ENCODE measurements around the gene HLA-C.
A peak's percentile ranks its signal among the peaks of the same experiment; 100 is the strongest.

The HLA-C gene

GRCh38 chr6:31271641-31272357, at the start of gene HLA-C:
HLA-C (minus strand) TSS chr6:31272092; CDS start chr6:31272071, 21 bp downstream.
- ChIA-PET POLR2A (no interaction called here), CTCF (no interaction called here)
- peak; percentile 10 for TF ChIP-seq CTCF (IDR thresholded peaks at IDR 0.05; ENCODE audit: insufficient read depth, low read length, missing control alignments)
- DNase-seq (ENCODE audit: low read depth, low spot score) = peak; percentile 80
- H3K4me3 ChIP-seq (ENCODE audit: low read depth, low read length) = peak within 1 kb of the TSS; percentile 72

DNA sequence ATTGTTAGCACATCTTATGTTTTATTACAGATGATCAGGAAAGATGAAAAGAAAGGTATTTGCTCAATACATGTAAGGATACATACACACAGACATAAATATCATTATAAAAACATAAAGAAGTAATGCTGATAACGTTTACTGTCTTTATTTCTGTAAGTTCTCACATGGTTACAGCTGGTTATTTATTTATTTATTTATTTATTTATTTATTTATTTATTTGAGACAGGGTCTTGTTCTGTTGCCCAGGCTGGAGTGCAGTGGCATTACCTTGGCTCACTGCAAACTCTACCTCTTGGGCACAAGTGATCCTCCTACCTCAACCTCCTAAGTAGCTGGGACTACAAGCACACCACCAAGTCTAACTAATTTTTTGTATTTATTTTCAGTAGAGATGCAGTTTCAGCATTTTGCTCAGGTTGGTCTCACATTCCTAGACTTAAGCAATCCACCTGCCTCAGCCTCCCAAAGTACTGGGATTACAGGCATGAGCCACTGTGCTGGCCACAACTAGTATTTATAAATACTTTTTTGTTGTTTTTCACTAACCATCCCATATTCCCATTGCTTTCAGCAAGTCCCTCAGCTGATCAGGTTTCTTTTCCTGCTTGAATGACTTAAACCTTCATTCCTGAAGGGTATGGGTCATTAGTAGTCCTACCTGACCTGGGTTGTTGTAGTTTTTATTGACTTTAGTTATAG, 49.3 kb upstream of the HLA-C start:
- ChIA-PET POLR2A (no interaction called here), CTCF (no interaction called here)
- no peak for TF ChIP-seq CTCF (IDR thresholded peaks at IDR 0.05; ENCODE audit: insufficient read depth, low read length, missing control alignments)
- no peak for DNase-seq (ENCODE audit: low read depth, low spot score)
- no peak overlapping the region for H3K4me3 ChIP-seq (ENCODE audit: low read depth, low read length)

DNA sequence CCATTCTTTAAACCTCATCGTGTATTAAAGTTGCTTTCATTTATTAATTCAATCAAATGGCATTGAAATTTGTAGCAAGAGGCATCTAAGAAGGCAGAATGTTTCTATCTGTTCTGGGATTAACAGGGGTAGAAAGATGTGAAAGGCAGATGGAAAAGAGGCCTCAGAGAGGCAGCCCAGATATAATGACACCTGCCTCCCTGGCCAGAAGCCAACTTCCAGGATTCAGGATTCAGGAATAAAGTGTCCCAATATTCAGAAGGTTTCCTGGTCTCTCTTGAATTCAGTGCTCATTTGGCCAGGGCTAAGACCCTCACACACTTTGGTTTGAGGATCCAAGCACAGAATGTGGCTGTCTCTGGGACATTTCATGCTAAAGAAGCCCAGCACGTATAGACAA, 45.1 kb upstream of the HLA-C start:
- no peak overlapping the region for H3K4me3 ChIP-seq (ENCODE audit: low read depth, low read length)
- ChIA-PET CTCF (no interaction called here), POLR2A (no interaction called here)
- no peak for TF ChIP-seq CTCF (IDR thresholded peaks at IDR 0.05; ENCODE audit: insufficient read depth, low read length, missing control alignments)
- DNase-seq (ENCODE audit: low read depth, low spot score) = no peak

GRCh38 chr6:31309641-31310040, 37.7 kb upstream of the HLA-C start:
- POLR2A ChIA-PET = no interaction called here
- no peak for DNase-seq (ENCODE audit: low read depth, low spot score)
- no peak for TF ChIP-seq CTCF (IDR thresholded peaks at IDR 0.05; ENCODE audit: insufficient read depth, low read length, missing control alignments)
- H3K4me3 ChIP-seq (ENCODE audit: low read depth, low read length) = no peak overlapping the region
- CTCF ChIA-PET = interaction anchor here (1.1 kb wide), 1 partner anchor 216 kb away, joined by 3 read pairs; no protein-coding TSS in a partner anchor

GRCh38 chr6:31308845-31309175, 36.9 kb upstream of the HLA-C start:
- ChIA-PET CTCF (no interaction called here), POLR2A (no interaction called here)
- no peak for DNase-seq (ENCODE audit: low read depth, low spot score)
- no peak for TF ChIP-seq CTCF (IDR thresholded peaks at IDR 0.05; ENCODE audit: insufficient read depth, low read length, missing control alignments)
- H3K4me3 ChIP-seq (ENCODE audit: low read depth, low read length) = no peak overlapping the region

DNA sequence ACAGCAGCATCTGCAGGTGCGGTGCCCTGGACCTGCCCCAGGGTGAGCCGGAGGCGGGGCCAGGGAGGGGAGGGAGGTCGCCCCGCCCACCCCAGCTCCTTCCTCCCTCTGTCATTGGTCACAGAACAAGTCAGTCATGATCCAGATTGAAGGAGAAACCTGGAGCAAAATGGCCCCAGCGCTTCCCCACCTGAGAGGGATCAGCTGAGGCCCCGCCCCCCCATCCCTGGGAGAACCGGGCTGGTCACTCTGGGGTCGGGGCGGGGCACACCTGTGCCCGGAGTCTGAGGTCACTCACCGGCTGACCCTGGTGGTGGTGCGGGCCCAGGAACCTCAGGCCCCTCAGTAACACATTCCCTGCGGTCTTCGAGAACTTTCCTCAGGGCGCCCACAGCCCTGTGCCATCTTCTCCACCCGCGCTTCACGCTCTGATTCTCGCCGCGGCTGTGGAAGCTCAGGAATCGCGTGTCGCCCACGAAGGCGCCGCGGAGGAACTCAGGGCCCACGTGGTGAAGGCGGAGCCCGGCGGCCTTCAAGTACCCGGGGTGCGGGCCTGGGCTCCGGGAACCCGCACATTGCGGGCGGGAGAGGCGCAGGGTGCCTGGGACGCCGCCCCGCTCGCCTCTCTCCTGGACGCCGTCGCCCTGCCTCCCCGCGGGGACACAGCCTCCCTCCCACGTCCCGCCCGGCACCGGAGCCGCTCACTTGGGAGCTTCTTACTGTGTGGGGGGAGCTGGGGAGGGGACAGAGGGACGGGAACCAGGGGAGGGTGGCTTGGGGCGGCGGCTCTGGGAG, 36.4 kb upstream of the HLA-C start:
- POLR2A ChIA-PET = no interaction called here
- DNase-seq (ENCODE audit: low read depth, low spot score) = no peak
- CTCF ChIA-PET = no interaction called here
- H3K4me3 ChIP-seq (ENCODE audit: low read depth, low read length) = no peak overlapping the region
- TF ChIP-seq CTCF (IDR thresholded peaks at IDR 0.05; ENCODE audit: insufficient read depth, low read length, missing control alignments) = no peak
